Nephron progenitor cell (in vitro differentiated cells): ENCODE results near the gene ARFGEF2.

ENCODE experiments used
- DNase-seq: peaks from one replicate; pipeline ENCODE4 v3.0.0; 2021
- H3K27ac Mint-ChIP-seq: 2 replicates; pipeline ENCODE4 v1.8.0; 2021; ENCODE audit warnings: mild to moderate bottlenecking, moderate library complexity, mixed read lengths
- H3K27me3 Mint-ChIP-seq: 2 replicates; pipeline ENCODE4 v1.8.0; 2021; ENCODE audit warnings: mild to moderate bottlenecking, low read depth, mixed read lengths; ENCODE audit not compliant: poor library complexity
- H3K36me3 Mint-ChIP-seq: 2 replicates; pipeline ENCODE4 v1.8.0; 2021; ENCODE audit warnings: low read depth, mixed read lengths
- H3K4me1 Mint-ChIP-seq: 2 replicates; pipeline ENCODE4 v1.8.0; 2021; ENCODE audit warnings: mixed read lengths
- H3K4me3 Mint-ChIP-seq: 2 replicates; pipeline ENCODE4 v1.8.0; 2021; ENCODE audit warnings: mild to moderate bottlenecking, moderate library complexity, mixed read lengths
- H3K9me3 Mint-ChIP-seq: 2 replicates; pipeline ENCODE4 v1.8.0; 2021; ENCODE audit warnings: mild to moderate bottlenecking, moderate library complexity, mixed read lengths
- CTCF ChIP-seq: fragments of 200-600 bp; sonication (generic); IDR thresholded peaks from 2 replicates; pipeline ENCODE4 v1.5.0; 2021; ENCODE audit warnings: antibody characterized with exemption

ARFGEF2 gene

GRCh38 chr20:49032455-49032854 lies 110.9 kb downstream of the ARFGEF2 start:
- no peaks in the 10 kb centered on the region for H3K4me1 Mint-ChIP-seq

GRCh38 chr20:49034070-49034732 lies 112.7 kb downstream of the ARFGEF2 start:
- no peak overlapping the region for H3K4me3 Mint-ChIP-seq
- TF ChIP-seq CTCF = no peak
- no peak for DNase-seq
- H3K27me3 Mint-ChIP-seq = no peaks in the 10 kb centered on the region
- H3K4me1 Mint-ChIP-seq = no peaks in the 10 kb centered on the region
- H3K36me3 Mint-ChIP-seq = peaks cover 12% of the 10 kb centered on the region
- no peaks in the 10 kb centered on the region for H3K9me3 Mint-ChIP-seq
- H3K27ac Mint-ChIP-seq = no peak overlapping the region

More at GRCh38 chr20:49032455-49032854, 110.9 kb downstream of the ARFGEF2 start:
- no peak for DNase-seq
- Mint-ChIP-seq H3K27me3 (no peaks in the 10 kb centered on the region), H3K27ac (no peak overlapping the region), H3K9me3 (no peaks in the 10 kb centered on the region), H3K4me3 (no peak overlapping the region), H3K36me3 (peaks cover 24% of the 10 kb centered on the region)
- TF ChIP-seq CTCF = no peak

GRCh38 chr20:49037962-49038387 lies 116.5 kb downstream of the ARFGEF2 start:
- TF ChIP-seq CTCF = no peak
- Mint-ChIP-seq H3K4me3 (no peak overlapping the region), H3K9me3 (no peaks in the 10 kb centered on the region), H3K36me3 (peaks cover 2% of the 10 kb centered on the region), H3K27ac (peak overlapping the region; percentile 36), H3K4me1 (no peaks in the 10 kb centered on the region), H3K27me3 (peaks cover 4% of the 10 kb centered on the region)
- no peak for DNase-seq

- H3K36me3 Mint-ChIP-seq = no peaks in the 10 kb centered on the region
- H3K4me1 Mint-ChIP-seq = peaks cover under 1% of the 10 kb centered on the region
- no peak for DNase-seq
- peaks cover 4% of the 10 kb centered on the region for H3K27me3 Mint-ChIP-seq
- H3K9me3 Mint-ChIP-seq = no peaks in the 10 kb centered on the region
- TF ChIP-seq CTCF = no peak
- H3K27ac Mint-ChIP-seq = no peak overlapping the region
- no peak overlapping the region for H3K4me3 Mint-ChIP-seq
Measured at GRCh38 chr20:49039854-49040253, 118.3 kb downstream of the ARFGEF2 start.

- TF ChIP-seq CTCF = no peak
- no peaks in the 10 kb centered on the region for H3K9me3 Mint-ChIP-seq
- no peak overlapping the region for H3K27ac Mint-ChIP-seq
- peaks cover 4% of the 10 kb centered on the region for H3K27me3 Mint-ChIP-seq
- H3K4me3 Mint-ChIP-seq = no peak overlapping the region
- peaks cover 24% of the 10 kb centered on the region for H3K4me1 Mint-ChIP-seq
- DNase-seq = no peak
- peaks cover 1% of the 10 kb centered on the region for H3K36me3 Mint-ChIP-seq
Measured at GRCh38 chr20:49043000-49043399, 121.5 kb downstream of the ARFGEF2 start.
